NCI-H510A treated with DMSO at 0.1 percent for 48 hours (cell line): ENCODE results near the gene ATG16L2.
"Not testable (repeated sequence)": the region's sequence is repeated elsewhere in the genome, so short reads cannot be mapped to it uniquely, and the experiment has no call there.

Source experiments
- DNase-seq: peaks from one replicate; lab custom pipeline; 2025; lab: John Stamatoyannopoulos, UW

ATG16L2 gene

DNA sequence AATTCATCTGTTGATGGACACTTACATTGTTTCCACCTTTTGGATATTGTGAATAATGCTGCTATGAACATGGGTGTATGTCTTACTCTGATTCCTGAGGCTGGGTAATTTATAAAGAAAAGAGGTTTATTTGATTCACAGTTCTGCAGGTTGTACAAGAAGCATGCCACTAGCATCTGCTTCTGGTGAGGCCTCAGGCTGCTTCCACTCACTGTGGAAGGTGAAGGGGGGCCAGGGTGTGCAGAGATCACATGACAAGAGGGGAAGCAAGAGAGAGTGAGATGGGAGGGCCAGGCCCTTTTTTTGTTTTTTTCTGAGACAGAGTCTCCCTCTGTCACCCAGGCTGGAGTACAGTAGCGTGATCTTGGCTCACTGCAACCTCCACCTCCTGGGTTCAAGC lies 7.8 kb upstream of the ATG16L2 start:
- DNase-seq: not testable (repeated sequence)

GRCh38 chr11:72807021-72807693 lies 7.1 kb upstream of the ATG16L2 start:
- DNase-seq: no peak

GRCh38 chr11:72807792-72808191 lies 6.4 kb upstream of the ATG16L2 start:
- DNase-seq: no peak

DNA sequence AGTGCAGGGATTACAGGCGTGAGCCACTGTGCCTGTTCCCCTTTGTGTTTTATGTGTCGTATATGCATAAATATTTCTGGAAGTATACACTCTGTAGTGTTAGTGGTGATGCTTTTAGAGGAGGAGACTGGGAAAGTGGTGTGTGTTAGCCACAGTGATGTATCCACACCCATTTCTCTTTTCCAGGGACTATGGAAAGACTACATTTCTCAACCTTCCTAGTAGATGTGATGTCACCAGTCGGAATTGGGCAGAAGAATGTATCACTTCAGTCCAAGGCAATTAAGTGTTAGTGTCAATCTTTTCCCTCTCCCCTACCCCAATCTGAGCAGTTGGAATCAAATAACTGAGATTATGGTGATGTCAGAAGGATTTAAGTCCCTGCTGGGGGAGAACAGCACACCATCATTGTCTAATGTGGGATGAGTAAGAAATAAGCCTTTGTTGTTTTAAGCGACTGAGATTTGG lies 5.8 kb upstream of the ATG16L2 start:
- DNase-seq: no peak

DNA sequence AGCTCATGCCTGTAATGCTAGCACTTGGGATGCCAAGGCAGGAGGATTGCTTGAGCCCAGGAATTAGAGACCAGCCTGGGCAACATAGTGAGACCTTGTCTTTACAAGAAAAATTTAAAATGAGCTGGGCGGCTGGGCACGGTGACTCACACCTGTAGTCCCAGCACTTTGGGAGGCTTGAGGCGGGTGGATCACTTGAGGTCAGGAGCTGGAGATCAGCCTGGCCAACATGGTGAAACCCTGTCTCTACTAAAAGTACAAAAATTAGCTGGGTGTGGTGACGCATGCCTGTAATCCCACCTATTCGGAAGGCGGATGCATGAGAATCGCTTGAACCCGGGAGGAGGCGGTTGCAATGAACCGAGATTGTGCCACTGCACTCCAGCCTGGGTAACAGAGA lies 2.5 kb upstream of the ATG16L2 start:
- DNase-seq: not testable (repeated sequence)

GRCh38 chr11:72812604-72812966 lies 1.6 kb upstream of the ATG16L2 start:
- peak; percentile 92 for DNase-seq

- peak; percentile 88 for DNase-seq
These were observed 1.1 kb upstream of the ATG16L2 start for GRCh38 chr11:72812967-72813739.

GRCh38 chr11:72813740-72814285 lies 398 bp upstream of the ATG16L2 start:
- DNase-seq: peak; percentile 91

GRCh38 chr11:72815110-72815618 lies 953 bp downstream of the ATG16L2 start:
- DNase-seq: peak; percentile 90

GRCh38 chr11:72816404-72816990 lies 2.3 kb downstream of the ATG16L2 start:
- DNase-seq: no peak

- DNase-seq: no peak
These were observed 3.8 kb downstream of the ATG16L2 start for GRCh38 chr11:72817966-72818365.

GRCh38 chr11:72818971-72819370 lies 4.8 kb downstream of the ATG16L2 start:
- no peak for DNase-seq

- DNase-seq: no peak
These were observed 6.4 kb downstream of the ATG16L2 start for GRCh38 chr11:72820439-72821139.

DNA sequence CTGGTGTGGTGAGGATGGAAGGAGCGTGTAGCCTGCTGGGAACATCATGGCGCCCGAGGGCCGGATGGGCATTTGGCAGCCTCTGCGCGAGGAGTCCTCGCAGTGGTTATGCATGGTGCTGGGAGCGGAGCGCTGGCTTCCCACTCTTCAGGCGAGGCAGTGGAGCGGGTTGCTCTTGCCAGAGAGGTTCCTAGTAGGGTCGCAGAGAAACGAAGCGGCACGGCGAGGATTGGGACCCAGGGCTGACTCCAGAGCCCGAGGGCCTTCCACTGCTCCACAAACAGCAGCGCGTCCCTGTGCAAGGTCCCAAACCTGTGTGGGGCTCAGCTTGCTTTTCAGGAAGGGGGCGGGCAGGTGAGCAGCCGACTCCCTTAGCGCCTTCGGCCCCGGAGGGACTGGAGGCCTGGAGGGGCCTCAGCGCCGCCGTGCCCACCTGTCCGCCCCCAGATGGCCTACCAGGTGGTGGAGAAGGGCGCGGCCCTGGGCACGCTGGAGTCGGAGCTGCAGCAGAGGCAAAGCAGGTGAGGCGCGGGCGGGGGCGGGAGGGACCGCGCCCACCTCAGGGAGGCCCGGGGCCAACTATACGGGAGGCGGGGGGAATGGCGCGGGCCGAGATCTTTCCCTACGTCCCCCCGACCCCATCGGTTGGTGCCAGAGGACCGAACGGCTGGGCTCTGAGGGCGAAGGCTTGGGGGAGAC lies 7.2 kb downstream of the ATG16L2 start:
- DNase-seq: peak; percentile 40

DNA sequence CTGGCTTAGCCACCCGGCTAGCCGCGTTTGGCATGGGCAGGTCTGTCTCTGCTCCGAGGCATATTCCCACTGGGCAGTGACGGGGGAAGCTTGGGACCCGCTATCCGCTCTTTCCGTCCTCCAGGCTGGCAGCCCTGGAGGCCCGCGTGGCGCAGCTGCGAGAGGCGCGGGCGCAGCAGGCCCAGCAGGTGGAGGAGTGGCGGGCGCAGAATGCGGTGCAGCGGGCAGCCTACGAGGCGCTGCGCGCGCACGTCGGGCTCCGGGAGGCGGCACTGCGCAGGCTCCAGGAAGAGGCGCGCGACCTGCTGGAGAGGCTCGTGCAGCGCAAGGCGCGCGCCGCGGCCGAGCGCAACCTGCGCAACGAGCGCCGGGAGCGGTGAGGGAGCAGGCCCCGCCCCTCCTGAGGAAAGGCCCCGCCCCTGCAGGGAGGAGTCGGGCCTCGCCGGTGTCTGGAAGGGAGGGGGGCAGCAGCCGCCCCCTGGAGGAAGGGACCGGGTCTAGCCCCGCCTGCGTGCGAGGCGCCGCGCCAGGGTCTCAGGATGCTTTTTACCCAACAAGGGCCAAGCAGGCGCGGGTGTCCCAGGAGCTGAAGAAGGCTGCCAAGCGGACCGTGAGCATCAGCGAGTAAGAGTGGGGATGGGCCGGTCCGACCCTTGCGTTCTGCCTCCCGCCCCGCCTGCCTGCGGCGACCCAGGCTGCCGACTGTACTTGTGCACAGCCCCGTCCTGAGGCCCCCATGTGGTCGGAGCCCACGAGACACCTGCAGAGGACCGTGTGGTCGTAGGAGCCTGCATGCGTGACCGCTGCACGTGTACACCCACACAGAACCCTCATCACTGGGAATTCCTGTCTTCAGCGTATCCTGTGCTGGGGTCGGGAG lies 7.9 kb downstream of the ATG16L2 start:
- DNase-seq: peak; percentile 75

GRCh38 chr11:72823105-72823804 lies 9.0 kb downstream of the ATG16L2 start:
- DNase-seq: no peak

DNA sequence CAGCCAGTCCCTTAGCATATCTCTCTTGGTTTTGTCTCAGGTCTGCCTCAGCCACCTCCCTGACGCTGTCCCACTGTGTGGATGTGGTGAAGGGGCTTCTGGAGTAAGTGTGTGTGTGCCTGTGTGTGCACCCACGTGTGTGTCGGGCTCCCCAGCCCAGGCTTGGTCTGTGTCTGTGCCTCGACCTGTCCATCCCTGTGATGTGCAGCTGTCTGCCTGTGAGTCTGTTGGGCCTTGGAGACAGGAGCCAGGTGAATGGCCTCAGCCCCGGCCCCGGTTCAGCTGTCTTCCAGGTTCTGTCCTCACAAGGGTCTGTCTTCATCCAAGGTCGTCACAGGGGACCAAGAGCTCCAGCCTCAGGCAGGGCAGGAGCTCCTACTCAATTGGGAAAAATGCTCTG lies 9.8 kb downstream of the ATG16L2 start:
- no peak for DNase-seq

GRCh38 chr11:72824811-72825505 lies 10.7 kb downstream of the ATG16L2 start:
- no peak for DNase-seq

DNA sequence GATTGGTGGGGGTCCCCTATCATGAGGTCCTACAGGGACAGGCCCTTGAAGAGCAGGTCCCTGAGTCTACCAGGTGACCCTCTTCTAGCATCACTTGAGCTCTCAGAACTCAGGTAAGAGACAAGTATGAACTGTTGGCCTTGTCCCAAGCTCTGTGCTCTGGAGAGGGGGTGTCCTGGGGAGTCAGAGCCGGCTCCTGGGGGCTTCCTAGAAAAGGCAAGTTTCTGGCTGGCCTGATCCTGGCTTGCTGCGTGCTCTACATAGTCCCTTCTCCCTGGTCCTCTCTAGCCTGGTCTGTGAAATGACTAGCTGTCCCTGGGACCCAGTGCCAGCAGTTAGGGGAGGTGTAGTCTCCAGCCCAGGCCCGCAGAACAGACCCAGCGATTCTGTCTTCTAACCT lies 11.4 kb downstream of the ATG16L2 start:
- DNase-seq: no peak
